GM18499 (cell line): ENCODE measurements around the gene PPP1R3G.
"Not testable (repeated sequence)": the region's sequence is repeated elsewhere in the genome, so short reads cannot be mapped to it uniquely, and the experiment has no call there.

Experiments used
- ATAC-seq: cut with Tn5 transposase; IDR thresholded peaks from one replicate; pipeline ENCODE4 v1.9.1; 2021; ENCODE audit warnings: moderate number of reproducible peaks; ENCODE audit not compliant: insufficient read depth, unreplicated experiment

Gene PPP1R3G

DNA sequence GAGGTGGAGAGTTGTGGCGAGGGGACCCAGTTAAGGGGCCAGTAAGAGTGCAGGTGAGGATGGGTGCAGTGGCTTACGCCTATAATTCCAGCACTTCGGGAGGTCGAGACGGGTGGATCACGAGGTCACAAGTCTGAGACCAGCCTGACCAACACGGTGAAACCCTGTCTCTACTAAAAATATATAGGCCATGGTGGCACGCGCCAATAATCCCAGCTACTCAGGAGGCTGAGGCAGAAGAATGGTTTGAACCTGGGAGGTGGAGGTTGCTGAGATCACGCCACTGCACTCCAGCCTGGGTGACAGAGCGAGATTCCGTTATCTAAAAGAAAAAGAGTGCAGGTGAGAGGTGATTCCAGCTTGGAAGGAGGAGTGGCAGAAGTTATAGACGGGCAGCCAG is 28.0 kb downstream of the PPP1R3G start:
- no peak for ATAC-seq

- no peak for ATAC-seq
Observed at GRCh38 chr6:5115168-5115567, 30.0 kb downstream of the PPP1R3G start.

DNA sequence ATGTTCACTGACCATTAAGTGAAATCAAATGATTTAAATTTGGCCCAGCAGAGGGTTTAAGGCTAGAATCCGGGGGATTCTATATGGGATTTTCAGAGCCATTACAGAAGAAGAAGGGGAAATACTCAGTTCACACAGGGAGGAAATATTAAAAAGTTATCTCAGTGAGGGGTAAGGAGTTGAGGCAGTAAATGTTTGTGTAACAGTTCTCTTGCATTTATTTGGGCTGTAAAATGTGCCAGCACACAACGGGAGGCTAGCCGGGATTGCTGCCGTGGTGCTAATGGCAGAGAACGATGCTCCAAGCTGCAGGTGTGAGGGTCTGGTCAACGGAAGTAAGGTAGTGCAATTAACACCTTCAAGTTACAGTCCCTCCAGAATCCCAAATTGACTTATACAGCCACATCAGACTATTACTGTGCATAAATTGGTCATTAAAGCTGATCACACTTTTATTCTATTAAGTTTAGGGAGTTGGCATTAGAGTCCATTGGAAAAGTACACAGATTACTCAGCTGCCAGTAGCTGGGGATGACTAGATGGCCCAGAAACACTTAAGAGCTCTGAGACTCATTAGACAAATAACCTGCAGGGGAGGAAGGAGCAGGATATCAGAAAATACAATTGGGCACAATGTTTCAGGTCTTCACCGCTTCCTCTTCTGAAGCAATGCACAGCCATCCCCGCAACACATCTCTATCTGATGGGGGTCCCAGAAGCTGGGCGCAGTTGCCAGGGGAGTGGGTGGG is 31.3 kb downstream of the PPP1R3G start:
- ATAC-seq = no peak

DNA sequence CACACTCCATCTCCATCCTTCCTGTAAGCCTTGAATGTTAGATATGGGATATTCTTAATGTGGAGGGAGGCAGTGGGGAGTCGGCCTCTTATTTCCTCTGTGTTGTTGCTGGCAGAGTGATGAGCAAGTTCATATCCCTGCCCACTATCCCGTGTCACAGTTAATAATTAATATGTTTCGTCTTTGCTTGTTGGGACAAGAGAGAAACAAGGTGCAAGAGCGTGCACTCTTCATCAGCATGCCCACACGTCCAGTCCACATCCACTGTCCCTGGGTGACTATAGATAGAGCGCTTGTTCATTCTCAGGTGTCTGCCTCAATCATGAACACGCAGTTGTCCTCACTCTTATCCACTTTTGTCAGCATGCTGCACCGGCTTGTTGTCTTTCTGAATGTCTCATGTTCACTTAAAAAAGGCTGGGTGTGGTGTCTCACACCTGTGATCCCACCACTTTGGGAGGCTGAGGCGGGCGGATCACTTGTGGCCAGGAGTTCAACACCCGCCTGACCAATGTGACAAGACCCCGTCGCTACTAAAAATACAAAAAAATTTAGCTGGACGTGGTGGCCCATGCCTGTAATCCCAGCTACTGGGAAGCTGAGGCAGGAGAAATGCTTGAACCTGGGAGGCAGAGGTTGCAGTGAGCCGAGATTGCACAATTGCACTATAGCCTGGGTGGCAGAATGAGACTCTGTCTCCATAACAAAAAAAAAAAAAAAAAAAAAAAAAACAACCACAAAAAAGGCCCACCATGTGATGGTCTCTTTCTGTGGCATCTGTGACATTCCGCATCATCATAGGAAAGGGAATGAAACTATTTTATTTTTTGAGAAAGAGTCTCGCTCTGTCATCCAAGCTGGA is 34.2 kb downstream of the PPP1R3G start:
- no peak for ATAC-seq

DNA sequence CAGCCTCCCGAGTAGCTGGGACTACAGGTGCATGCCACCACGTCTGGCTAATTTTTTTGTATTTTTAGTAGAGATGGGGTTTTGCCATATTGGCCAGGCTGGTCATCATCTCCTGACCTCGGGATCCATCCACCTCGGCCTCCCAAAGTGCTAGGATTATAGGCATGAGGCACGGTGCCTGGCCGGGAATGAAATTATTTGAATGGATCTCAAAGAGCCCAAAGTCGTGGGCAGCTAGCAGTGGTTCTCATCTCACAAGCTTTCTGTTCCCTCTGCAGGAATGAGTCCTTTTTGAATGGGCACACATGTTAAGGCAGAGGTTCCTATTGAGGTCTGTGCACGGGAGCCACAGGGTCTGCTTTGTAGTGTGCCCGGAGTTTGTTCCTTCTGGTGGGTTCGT is 34.9 kb downstream of the PPP1R3G start:
- no peak for ATAC-seq

- ATAC-seq = not testable (repeated sequence)
Observed at GRCh38 chr6:5120543-5120942, 35.4 kb downstream of the PPP1R3G start.

DNA sequence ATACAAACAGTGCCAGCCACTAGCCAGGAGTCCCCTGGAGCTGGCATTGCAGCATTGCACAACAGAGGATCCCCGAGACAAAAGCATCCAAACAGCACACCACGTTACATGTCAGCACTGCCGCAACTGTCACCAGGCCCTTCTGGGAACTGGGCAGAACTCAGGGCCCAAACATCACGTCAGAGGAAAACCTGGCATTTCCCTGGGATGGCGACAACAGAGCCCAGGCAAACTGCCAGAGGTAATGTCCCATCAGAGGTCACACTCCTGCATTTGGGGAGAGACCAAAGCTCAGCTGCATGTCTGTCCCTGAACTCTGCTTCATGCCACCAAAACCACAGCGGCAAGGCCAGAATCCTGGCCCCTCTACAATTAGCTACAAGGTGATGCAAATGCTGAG is 36.3 kb downstream of the PPP1R3G start:
- ATAC-seq = no peak

- no peak for ATAC-seq
Observed at GRCh38 chr6:5121956-5122355, 36.8 kb downstream of the PPP1R3G start.

DNA sequence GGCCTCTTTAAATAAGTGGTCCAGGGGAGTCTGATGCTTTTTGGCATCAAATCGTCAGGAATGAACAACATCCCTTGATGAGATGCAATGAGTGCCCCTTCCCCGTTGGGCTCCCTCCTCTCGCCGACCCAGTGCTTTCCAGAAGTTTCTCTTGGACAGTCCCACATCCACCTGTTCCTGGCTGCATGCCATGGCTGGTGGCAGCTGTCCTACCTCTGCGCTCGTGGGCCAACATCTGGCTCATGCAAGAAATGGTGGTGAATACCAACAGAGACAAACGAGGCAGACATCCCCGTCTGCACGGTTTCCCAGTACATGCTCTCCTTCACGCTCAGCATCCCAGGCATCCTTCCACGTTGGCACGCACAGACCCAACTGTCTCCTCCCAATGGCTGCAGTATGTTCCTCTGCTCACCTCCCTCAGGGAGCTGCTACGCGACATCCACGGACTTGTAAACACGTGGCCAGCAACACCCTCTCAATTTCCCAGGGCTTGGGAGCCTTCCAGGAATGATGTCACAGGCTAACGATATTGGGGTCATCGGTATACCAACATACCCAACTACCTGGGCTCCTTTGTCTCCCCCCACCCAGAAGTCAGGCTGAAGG is 37.5 kb downstream of the PPP1R3G start:
- ATAC-seq = no peak

- no peak for ATAC-seq
Observed at GRCh38 chr6:5123296-5124143, 38.4 kb downstream of the PPP1R3G start.

DNA sequence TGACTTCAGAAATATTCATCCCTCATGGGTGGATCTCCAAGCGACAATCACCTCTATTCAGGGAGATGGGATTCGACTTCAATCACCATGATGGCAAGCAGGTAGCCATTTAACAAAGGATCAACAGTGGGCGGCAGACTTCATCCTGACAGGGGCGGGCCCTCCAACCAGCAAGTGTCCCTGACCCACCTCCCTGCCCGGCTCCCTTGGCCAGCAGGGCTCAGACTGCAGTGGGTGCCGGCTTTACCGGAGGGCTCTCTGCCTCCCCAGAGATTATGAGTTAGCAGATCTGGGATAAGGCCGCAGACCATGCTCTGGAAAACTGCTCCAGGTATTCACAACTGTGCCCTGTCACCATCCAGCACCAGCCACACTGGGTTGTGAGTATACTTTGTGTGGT is 39.4 kb downstream of the PPP1R3G start:
- ATAC-seq = no peak

- ATAC-seq = no peak
Observed at GRCh38 chr6:5125152-5126006, 40.2 kb downstream of the PPP1R3G start.

DNA sequence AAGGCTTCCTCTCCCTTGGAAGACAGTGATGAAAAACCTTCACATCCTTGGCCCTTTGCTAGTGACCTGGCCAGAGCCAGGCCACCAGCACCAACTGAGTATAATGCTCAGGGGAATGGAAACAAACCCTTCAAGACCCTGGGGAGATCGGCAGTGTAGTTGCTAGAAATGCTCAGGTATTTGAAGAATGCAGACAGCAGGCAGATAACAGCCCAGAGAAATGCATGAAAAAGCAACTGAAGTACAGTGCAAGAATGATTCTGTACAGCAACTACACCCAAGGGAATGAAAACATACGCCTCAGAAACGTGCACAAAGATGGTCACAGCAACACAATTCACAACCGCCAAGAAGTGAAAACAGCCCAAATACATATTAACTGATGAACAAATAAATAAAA is 41.1 kb downstream of the PPP1R3G start:
- no peak for ATAC-seq

GRCh38 chr6:5127106-5127687 is 42.1 kb downstream of the PPP1R3G start:
- no peak for ATAC-seq

DNA sequence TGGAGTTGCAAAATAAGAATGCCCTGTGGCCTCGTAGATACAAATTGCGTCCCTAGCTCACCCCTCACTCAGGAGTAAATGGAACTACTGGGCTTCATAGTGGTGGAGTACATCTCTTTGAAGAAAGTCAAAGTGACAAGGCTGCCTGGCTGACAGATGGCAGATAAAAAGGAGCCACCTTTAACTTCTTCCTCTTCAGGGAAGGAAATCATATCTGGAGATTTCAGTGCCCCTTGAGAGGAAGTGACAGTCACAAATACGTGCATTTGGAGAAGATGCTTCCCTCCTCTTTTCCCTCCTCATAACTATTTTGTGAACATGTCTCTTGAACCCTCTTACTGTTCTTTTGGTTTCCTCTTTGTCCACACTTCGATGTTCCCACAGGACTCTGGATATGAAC is 43.2 kb downstream of the PPP1R3G start:
- no peak for ATAC-seq

DNA sequence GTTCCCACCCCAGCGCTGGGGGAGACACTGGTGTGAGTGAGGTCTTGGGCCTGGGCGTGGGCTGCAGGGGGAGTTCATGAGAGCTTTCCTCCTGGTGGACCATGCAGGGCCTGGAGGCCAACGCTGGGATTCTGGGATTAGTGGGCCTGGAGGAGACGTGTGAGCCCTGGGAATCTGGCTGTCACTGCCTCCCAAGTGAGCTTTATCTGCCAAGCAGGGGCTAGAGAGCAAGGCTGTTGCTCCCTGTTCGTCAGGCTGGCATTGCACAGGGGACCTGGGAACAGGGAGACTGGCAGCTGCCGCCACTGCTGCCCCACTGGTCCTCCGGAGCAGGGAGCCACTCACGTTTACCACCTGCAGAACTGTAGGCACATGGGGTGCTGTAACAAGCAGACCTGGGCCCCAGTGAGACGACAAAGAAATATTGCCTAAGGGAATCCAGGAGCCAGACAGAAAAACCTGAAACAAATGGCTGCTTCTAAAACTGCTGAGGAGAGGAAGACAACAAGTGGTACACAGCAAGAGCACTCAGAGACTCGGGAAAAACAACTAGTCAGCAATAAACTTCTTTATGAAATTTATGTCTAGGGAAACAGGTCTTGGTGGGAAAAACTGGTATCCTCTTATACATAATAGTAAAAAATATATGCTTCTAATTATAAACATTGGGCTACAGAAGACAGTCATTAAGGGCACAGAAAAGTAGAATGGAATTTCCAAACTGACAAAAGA is 45.2 kb downstream of the PPP1R3G start:
- ATAC-seq = no peak

DNA sequence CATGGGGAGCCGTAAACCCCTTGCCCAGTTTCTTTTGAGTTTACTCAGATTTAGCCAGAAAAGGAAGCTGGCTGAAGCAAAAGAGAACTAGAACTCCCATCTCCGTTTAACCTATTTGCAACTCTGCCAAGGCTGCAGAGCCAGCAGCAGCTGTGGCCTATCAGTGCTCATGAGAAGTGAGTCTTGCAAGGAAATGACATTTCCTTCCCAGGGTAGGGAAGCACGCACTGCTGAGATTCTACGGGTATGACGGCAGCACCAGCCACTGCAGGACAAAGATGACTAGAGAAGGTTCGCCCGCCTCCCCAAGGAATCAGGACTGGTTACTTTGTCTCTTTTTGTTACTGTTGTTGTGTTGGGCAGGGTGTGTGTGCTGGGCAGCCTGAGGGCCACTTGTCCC is 47.6 kb downstream of the PPP1R3G start:
- no peak for ATAC-seq

DNA sequence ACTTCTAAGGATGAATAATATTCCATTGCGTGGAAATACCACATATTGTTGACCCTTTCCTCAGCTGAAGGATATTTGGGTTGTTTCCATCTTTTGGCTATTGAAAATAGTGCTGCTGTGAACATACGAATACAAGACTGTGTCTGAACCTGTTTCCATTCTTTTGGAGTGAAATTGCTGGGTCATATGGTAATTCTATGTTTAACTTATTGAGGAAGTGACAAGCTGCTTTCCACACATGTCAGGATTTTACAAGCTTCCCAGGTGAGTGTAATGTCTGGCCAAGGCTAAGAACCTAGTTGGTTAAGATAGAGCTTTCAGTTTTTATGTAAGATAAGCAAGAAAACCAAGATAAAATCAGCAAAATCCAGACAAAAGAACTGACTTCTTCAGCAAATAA is 48.8 kb downstream of the PPP1R3G start:
- no peak for ATAC-seq
